ENCODE results near the gene AKAP13.
"Not testable (repeated sequence)": the region's sequence is repeated elsewhere in the genome, so short reads cannot be mapped to it uniquely, and the experiment has no call there.

Gene AKAP13

DNA sequence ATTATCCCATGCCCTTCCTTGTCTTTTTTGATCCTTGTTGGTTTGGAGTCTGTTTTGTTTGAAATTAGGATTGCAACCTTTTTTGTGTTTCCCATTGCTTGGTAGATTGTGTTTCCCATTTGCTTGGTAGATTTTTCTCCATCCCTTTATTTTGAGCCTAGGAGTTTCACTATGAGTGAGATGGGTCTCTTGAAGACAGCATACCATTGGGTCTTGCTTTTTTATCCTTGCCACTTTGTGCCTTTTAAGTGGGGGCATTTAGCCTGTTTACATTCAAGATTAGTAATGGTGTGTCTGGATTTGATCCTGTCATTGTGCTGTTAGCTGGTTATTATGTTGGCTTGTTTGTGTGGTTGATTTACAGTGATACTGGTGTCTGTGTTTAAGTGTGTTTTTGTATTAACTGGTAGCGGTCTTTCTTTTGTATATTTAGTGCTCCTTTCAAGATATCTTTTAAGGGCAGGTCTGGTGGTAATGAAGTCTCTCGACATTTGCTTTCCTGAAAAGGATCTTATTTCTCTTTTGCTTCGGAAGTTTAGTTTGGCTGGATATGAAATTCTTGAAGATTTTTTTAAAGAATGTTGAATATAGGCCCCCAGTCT lies 70.8 kb downstream of the AKAP13 start:
- no peak for DNase-seq

- DNase-seq: no peak
Observed at GRCh38 chr15:85452436-85452835, 72.0 kb downstream of the AKAP13 start.

DNA sequence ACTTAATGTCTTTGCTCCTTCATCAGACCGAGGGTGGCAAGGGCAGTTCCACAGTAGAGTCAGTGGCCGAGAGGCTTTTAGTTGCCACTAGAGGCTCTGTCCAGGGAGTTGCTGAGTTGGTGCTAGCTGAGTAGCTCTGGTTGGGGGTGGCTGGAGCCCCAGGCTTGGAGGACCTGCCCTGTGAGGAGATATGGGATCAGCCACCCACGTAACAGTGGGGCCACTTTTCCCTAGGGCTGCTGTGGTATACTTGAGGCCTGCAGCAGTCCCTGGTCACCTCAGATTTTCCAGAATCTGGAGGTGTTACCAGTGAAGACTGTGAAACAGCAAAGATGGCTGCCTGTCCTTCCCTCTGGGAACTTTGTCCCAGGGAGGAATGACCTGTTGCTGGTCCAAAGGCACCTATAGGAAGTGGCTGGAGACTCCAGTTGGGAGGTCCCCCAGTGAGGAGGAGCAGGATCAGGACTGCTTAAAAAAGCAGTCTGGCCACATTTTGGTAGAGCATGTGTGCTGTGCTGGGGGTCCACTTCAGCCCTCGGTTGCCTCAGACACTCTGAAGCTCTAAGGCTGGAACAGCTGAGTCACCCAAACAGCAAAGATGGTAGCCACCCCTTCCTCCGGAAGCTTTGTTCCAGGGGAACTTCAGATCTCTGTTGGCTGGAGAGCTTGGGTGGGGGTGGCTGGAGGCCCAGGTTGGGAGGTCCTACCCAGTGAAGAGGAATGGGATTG lies 72.9 kb downstream of the AKAP13 start:
- no peak for DNase-seq

DNA sequence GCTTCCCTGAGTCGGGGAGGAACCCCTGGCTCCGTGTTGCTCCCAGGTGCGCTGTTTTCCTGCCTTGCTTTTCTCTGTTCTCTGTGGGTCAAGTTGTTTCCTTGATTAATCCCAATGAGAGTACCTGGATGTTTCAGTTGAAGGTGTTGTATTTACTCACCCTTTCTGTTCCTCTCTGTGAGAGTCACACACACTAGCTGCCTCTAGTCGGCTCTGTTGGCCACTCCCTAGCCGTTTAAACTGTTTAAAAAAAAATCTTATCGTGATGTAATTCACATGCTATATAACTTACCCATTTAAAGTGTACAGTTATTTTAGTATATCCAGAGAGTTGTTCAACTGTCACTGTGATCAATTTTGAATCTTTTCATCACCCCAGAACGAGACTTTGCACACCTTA lies 74.0 kb downstream of the AKAP13 start:
- no peak for DNase-seq

- no peak for DNase-seq
Observed at GRCh38 chr15:85455891-85456290, 75.5 kb downstream of the AKAP13 start.

GRCh38 chr15:85456798-85457197 lies 76.4 kb downstream of the AKAP13 start:
- no peak for DNase-seq

- DNase-seq: no peak
Observed at GRCh38 chr15:85457392-85457968, 77.1 kb downstream of the AKAP13 start.

DNA sequence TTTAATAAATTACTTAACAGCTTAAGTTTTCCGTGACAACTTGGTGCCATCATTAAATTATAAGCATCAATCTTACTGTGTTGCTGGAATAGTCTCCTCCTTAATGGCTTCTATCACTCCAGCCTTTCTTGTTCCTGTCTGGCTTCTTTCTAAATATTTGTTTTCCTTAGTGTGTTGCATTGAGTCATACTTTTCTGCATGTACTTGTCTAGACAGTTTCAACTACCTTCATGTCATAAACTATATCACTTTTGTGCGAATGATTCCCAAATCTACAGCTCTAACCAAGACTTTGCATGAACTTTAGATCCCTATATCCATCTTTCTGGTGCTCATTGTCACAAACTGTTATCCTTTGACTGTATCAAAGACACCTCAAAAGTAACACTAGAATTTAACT lies 78.4 kb downstream of the AKAP13 start:
- DNase-seq: no peak

GRCh38 chr15:85462029-85462428 lies 81.6 kb downstream of the AKAP13 start:
- no peak for DNase-seq

DNA sequence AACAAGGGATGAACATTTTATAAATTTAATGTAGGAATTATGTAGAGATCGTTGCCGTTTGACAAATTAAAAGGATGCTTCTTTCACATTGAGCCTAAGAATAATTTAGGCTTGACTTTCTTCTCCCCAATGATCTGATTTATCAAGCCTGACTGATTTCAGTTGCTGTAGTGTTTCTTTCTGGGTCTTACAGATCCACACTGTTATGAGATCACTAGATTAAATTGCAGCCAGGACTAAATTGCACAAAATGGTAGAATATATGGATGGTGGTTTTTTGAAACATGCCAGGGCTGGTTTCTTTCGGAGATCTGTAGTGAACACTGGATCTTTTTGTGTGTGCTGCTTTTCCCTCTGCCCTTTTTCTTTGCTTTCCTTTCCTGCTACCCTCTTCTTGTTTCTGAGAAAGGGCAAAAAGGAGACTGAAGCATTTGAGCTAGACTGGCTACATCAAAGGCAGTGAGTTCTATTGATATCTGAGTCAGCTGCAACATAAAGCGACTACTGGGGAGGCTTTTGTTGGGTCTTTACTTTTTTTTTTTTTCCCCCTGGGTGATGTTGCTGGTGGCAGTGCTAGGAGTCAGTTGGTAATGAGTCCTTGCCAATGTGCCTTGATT lies 83.0 kb downstream of the AKAP13 start:
- no peak for DNase-seq

GRCh38 chr15:85463976-85464375 lies 83.6 kb downstream of the AKAP13 start:
- no peak for DNase-seq

- DNase-seq: no peak
Observed at GRCh38 chr15:85464471-85464870, 84.1 kb downstream of the AKAP13 start.

DNA sequence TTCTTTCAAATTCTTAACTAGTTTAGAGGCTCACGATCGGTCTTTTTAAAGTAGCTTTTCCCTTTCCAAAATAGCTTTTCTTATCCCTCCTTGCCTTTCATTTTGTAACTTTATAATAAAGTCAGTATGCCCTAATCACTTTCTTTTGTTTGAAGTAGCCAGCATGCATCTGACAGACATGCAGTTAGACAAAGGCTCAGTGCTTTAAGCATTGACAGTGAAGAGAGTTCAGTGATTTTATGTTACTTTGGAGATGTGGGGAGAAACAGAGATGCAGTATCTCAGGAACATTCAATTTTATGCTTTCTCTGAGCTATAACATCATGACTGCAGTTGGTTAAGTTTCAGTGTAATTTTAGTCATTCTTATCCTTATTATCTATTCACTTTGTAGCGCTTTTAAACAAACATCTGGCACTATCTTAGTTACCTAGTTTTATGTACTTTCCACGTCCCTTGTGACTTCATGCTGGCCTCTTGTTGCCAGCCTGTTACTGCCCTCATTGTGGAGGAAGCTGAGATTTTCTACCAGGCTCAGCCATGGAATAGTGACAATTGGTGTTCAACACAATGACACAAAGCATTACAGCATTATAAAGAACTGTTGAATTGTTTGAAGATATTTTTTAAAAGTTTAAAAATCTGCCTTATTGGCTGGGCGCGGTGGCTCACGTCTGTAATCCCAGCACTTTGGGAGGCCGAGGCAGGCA lies 90.3 kb downstream of the AKAP13 start:
- no peak for DNase-seq

GRCh38 chr15:85472349-85472748 lies 91.9 kb downstream of the AKAP13 start:
- no peak for DNase-seq

GRCh38 chr15:85473455-85473854 lies 93.1 kb downstream of the AKAP13 start:
- no peak for DNase-seq

DNA sequence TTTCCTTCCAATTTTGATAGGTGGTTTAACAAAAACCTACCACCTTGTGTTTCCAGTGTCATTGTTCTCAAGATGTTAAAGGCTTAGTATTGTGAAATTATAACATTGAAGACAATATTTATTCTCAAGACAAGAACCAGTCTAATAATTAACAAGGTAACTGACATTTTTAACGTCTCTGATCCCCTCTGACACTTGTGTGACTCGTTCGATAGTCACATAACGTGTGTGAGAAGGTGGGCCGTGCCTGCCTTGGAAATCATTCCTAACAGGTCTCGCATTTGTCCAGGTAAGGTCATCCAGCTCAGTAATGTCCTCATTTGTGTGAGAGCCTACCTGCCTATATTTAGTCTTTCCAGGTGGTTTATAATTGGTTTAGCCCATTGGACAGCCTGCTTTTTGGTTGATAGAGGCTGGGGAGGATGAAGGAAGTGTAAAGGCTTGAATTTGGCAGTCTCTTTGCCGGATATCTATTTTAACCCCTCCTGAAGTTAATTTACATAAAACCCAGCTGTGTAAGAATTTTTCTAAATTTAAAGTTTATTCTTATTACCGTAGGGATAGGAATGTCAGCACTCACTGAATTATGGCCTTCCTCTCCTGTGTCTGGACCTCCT lies 94.4 kb downstream of the AKAP13 start:
- no peak for DNase-seq

- no peak for DNase-seq
Observed at GRCh38 chr15:85475317-85475701, 94.9 kb downstream of the AKAP13 start.

DNA sequence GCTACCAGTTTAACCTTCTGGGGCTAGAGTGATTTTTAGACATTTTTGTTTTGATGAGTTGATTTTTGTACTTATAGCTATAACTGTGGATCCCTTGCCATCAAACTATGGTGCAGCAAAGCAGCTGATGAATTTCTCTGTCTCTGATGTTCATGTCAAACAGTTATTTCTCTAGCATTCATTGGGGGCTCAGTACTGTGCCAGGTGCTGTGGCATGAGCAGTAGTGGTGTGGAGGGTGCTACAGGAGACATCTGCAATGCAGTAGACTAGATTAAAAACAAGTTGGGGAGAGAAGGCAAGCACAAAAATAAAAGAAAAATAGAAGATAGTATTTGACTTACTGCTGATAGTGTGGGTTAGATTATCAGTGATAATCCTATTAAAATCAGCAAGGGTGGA lies 95.3 kb downstream of the AKAP13 start:
- no peak for DNase-seq

GRCh38 chr15:85477061-85477460 lies 96.7 kb downstream of the AKAP13 start:
- no peak for DNase-seq

GRCh38 chr15:85477730-85478129 lies 97.3 kb downstream of the AKAP13 start:
- no peak for DNase-seq

DNA sequence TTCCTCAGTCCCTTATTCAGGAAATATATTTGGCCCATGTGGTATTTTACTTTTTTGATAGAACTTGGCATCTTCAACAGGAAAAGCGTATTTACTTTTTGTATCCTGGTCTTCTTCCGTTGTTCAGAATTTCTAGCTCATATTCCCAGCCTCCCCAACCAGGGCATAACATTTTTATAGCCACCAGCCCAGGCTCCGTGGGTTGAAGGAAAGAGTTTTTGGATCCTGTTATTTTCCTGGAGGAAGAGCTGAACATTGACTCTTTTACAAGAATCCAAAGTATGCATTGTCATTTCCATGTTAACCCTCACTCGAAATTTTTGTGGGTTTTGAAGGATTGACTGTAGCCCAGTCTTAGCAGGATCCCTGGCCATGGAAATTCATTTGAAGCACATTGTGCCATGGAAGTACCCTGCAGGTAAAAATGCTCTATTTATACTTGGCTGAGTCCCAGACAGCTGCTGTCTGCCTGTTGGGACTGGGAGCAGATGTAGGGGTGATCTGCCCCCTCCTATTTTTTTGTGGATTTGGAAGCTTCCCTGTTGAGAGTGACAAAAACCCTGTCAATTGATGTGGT lies 98.8 kb downstream of the AKAP13 start:
- DNase-seq: no peak

- DNase-seq: no peak
Observed at GRCh38 chr15:85480923-85481322, 100.5 kb downstream of the AKAP13 start.

GRCh38 chr15:85481543-85481942 lies 101.1 kb downstream of the AKAP13 start:
- DNase-seq: not testable (repeated sequence)
